NCI-H748 (cell line): Measurements from ENCODE around the gene WDR64.

Source experiments
- DNase-seq: peaks from one replicate; lab custom pipeline; 2025; ENCODE audit not compliant: unreplicated experiment; lab: John Stamatoyannopoulos, UW

Gene WDR64

DNA sequence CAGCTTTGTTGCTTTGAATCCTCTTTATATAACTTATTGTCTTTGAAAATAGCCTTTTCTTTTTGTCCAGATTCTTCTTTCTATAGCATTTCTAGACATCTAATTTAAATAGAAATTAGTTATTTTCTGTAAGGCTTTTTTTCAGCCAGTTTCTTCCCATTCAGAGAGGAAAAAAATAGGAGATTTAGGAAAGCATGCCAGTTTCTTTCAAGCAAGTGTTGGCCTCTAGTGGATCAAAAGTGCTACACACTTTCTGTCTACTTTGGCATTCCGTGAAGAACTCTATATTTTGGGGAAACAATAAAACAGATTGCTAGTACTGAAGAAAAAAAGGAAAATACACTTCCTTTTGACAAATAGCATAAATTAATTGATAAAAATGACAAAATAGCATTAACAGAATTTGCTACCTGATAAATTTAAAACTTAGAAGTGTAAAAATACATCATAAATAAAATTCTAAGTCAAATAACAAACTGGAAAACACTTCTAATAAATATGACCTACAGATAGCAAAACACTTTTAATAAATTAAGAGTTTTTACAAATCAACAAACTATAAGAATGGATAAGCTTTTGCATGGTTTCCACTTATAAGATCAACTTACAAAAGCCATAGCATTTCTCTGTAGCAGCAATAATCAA is 182.8 kb downstream of the WDR64 start:
- peak; percentile 24 for DNase-seq

DNA sequence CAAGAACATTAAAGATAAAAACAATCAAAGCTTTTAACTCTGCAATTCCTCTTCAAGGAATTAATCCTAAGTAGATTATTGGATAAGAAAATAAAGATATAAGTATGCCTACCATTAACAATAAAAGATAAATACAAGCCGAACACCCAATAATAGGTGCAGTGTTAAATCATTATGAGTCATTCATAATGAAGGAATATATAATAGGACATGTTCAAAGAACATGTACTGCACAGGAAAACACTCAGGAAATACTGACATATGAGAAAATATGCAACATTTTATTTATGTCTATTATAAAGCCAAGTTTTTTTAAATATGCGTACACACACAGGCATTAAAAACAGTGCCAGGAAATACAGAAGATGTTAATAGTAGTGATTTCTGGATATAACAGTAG is 184.9 kb downstream of the WDR64 start:
- no peak for DNase-seq

GRCh38 chr1:241837416-241837815 is 185.3 kb downstream of the WDR64 start:
- no peak for DNase-seq

DNA sequence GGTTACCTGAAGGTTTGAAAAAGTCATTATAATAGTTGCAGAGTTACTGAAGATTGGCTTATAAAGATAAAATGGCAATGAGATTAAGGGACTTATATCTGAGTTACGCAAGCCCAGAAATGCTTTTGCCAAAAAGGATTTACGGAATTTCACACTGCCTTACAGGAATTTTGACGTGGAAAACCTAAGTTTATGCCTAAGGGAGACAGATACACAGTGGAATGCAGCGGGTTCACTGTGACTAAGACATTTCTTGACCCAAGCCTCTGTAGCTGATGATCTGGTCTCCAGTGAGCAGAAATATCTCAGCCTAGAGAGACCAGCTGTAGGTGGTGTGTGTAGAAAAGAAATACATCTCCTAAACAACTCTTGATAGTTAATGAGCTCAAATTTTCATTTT is 185.8 kb downstream of the WDR64 start:
- DNase-seq, result no peak

GRCh38 chr1:241838897-241839296 is 186.8 kb downstream of the WDR64 start:
- no peak for DNase-seq

DNA sequence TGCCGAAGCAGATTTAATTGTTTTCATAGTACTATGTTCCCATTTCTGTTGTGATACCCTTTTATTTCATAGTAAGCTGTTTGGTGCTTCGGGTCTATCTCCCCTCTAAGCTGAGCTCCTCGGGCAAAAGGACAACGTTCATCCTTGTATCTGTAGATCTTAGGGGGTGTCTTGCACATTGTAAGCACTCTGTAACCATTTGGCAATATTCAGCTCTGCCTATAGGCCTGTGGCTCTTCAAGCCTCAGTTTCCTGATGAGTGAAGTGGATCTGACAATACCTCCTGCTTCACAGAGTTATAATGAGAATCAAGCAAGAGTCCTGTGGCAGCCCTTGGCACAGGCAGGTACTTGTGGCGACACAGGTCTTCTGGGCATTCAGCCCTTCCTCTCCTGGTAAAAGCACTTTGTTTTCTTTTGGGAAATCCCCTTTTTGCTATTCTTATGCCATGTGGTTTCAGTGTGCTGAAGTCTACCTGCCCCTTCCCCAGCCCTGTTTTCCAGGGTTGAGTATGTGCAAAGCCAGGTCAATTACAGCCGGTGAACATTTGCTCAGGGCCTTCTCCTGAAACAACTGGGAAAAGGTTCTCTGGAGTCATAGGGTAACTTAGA is 187.4 kb downstream of the WDR64 start:
- no peak for DNase-seq

DNA sequence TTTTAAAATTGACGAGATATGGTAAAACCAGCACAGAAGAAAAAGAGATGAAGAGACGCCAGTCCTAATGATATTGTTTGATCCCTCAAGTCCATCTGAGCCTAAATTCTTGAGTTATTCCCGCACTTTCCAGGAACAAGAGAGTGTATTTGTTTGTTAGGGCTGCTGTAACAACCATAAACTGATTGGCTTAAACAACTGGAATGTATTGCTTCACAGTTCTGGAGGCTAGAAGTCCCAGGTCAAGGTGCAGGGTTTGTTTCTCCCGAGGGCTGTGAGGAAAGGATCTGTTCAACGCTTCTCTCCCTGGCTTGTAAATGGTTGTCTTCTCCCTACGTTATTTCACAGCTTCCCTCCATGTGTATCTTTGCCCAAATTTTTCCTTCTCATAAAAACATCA is 188.1 kb downstream of the WDR64 start:
- DNase-seq, result no peak

- DNase-seq, result peak; percentile 3
Measured at GRCh38 chr1:241841691-241842090, 189.6 kb downstream of the WDR64 start.

GRCh38 chr1:241842565-241842964 is 190.5 kb downstream of the WDR64 start:
- no peak for DNase-seq

DNA sequence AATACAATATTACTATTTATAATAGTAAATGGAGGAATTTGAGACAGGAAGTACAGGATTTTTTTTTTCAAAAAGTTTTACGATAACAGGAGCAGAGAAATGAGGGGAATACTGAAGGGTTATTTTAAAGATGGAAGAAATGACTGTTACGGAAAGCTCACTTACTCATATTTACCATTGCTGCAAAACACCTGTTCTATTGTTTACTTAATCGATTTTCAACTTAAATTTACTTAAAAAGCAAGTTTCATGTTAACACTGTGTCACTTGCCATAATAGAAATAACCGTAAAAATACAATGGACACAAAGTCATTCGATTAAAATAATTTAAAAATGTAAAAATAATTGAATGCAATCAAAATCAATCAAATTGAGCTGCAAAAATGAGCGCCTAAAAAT is 192.5 kb downstream of the WDR64 start:
- DNase-seq, result peak; percentile 57

DNA sequence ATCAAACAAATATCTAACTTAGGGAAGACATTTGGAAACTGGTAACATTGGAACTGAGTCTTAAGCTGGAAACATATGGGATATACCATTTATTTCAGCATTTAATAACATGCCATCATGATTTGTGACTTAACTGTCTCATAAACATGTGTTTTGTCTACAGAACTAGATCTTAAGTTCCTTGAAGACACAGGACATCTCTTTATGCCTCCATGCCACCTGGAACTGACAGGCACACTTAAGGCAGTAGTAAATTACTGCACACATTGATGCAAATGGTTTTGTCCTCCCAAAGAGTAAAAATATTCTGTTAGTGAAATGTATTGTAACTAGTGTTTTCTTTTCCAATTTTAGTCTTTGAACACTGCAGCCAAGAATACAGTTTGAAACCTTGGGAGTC is 194.3 kb downstream of the WDR64 start:
- no peak for DNase-seq

- DNase-seq, result no peak
Measured at GRCh38 chr1:241846862-241847539, 194.9 kb downstream of the WDR64 start.

DNA sequence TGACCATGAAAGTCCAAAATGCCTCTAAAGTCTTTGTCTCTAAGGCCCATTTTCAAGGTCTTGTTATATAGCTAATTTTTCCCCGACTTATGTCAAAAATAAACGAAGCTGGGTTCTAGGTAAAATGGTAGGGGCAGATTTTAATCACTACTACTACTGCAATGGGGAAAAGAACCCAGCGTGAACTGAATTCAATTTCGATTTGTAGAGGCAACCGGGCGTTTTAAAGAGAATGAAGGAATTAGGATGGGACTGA is 195.4 kb downstream of the WDR64 start:
- no peak for DNase-seq

GRCh38 chr1:241847796-241848685 is 196.0 kb downstream of the WDR64 start, which contains the start of gene EXO1:
EXO1 (plus strand) TSS chr1:241848204; CDS start chr1:241850426, 2,222 bp downstream.
- peak; percentile 95 for DNase-seq

DNA sequence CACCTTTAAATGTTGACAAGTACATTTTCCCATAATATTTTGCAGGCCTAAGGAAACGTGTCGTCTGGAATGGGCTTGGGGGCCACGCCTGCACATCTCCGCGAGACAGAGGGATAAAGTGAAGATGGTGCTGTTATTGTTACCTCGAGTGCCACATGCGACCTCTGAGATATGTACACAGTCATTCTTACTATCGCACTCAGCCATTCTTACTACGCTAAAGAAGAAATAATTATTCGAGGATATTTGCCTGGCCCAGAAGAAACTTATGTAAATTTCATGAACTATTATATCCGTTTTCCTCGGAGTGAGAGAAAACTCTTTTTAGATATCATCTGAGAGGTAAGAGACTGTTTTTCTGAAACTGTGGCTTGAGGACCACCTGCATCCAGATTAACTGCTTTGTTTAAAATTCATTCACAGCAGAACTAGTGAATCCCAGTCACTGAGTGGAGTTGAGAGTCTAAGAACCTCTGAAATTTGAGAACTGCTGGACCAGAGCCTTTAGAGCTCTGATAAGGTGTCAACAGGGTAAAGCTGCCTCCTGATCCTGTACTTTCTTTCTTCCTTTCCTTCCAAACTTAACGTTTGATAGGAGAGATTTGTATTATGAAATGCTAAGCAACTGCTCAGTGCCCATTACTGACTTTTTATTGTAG is 196.7 kb downstream of the WDR64 start:
- no peak for DNase-seq

DNA sequence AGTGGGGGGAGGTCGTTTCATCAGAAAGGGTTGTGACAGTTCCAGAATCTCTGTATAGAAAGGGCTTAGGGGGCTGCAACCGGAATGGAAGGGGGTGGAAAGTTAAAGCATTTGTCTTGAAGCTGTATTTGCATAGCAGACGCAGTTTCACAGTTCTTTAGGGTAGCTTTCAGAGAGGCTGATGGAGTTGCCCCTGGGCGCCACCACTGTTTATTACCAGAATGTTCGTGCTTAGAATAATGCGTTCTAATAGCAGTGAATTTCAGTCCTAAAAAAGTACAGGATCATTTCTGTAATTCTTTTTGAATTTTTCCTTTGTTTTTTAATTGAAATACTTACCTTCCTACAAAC is 197.2 kb downstream of the WDR64 start:
- DNase-seq, result no peak
